Muscle of back (tissue), 13 donors: Measurements from ENCODE around the gene TSPOAP1. TPM values are rescaled to one million over a fixed set of nuclear protein-coding genes. Genes with fewer than 3 reads are reported as not detected.

ENCODE experiments used
- DNase-seq, 3 donors: peaks; one replicate each; pipeline versions ENCODE4 v3.0.0 to v3.0.0-alpha.2; 2013
- long read RNA-seq, 9 donors: transcript quantifications; one replicate each; lab custom pipeline, GENCODE V29; 2026
- polyA plus RNA-seq, 10 donors: library from polyadenylated mRNA; unstranded; fragments of 120-200 nt; gene quantifications; one replicate each; pipeline ENCODE4 v1.2.1, GENCODE V29; 2013; ENCODE audit not compliant: insufficient read length in 10 of 10

Gene TSPOAP1
- 1 to 10 TPM; 3.3 to 6.8 (median 4.3) TPM for polyA plus RNA-seq
- long read RNA-seq, donor 1 = 0 reads
- long read RNA-seq, donor 2 = 0 reads
- long read RNA-seq, donor 3 = 0 reads
- long read RNA-seq, donor 4 = 0 reads
- long read RNA-seq, donor 5 = 0 reads
- long read RNA-seq, donor 6, full-length matches to known transcripts = 1 of 1 reads
- long read RNA-seq, donor 6, partial matches to known transcripts = 0 of 1 reads
- long read RNA-seq, donor 6, other reads (novel, unspliced or antisense) = 0 of 1 reads
- long read RNA-seq, donor 7 = 0 reads
- long read RNA-seq, donor 8 = 0 reads
- long read RNA-seq, donor 9 = 0 reads

- DNase-seq = peak in 1 of 3 donors; percentile 38
Measured at GRCh38 chr17:58328195-58329034, at the start of gene TSPOAP1. TSPOAP1 (minus strand) TSS chr17:58328795; CDS start chr17:58327920, 875 bp downstream.

GRCh38 chr17:58377661-58378060 is 49.1 kb upstream of the TSPOAP1 start:
- DNase-seq = no peak

GRCh38 chr17:58377093-58377601 is 48.6 kb upstream of the TSPOAP1 start:
- DNase-seq = no peak

DNA sequence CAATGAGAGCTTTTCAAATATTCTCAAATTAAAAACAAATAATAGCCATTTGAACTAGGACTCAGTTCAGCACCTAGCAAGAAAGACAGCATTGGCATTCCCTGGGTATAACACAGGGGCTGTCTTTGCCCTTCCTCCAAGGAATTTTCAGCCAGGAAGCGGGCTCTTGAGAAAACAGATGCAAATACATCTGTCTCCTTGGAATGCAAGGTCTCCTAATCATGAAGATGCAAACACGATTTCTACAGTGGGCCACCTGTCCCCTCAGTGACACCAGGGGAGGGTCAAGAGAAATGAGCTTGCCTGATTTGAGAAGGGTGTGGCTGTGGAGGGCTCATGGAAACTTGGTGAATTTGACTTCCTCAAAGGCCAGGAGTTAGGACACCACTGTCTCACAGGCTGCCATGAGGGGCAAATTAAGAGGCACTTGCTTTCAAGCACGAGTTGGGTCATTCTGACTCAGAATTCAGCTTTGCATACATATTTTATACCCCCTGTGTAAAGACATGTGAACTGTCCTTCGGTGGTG is 47.9 kb upstream of the TSPOAP1 start:
- DNase-seq = no peak

DNA sequence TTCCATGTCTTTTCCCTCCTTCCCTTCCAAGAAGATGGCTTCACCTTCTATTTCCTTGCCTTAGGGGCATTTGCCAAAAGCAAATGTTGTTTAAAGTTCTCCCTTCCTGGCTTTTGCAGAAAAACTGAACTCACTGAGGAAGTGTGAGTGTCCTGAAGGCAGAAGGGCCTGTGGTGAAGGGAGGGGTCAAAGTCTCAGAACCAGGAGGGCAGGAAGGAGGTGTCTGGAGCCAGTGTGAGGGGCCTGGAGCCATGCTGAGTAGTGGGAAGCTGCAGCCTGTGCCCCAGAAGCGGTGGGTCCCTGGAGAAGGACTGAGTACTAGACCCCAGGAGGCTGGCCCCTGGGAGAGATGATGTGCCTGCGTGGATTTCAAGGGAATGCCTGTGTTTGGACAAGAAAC is 47.2 kb upstream of the TSPOAP1 start:
- DNase-seq = no peak

DNA sequence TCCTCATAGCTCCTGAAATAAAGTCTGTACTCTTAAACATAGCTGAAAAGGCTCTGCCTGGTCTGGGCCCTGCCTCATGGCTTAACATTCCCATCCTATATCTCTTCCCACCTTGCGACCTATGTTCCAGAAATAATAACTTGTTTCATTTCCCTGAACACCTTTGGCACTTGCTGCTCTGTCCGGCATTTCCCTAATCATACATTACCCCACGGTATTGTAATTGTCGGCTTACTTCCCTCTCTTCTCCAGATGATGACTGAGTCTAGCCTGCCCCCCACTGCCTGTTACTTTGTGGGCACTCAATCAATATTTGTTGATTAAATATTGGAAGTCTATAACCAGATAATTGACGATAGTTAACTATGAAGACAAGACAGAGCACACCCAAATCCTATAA is 46.7 kb upstream of the TSPOAP1 start:
- no peak for DNase-seq

DNA sequence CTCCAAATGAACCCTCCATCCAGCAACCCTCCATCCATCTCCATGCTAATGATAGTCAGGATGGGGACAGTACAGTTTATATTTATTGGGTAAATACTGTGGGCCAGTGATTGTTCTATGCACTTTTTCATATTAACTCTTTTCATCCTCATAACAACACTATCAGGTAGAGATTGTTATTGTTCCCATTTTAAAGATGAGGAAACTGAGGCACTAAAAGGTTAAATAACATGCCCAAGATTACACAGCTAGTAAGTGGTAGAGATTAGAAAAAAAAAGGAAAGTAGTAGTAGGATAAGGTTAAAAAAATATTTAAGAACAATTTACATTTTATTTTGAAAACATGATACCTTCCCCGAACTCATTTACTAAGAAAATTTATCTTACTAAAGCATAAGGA is 45.3 kb upstream of the TSPOAP1 start:
- no peak for DNase-seq

DNA sequence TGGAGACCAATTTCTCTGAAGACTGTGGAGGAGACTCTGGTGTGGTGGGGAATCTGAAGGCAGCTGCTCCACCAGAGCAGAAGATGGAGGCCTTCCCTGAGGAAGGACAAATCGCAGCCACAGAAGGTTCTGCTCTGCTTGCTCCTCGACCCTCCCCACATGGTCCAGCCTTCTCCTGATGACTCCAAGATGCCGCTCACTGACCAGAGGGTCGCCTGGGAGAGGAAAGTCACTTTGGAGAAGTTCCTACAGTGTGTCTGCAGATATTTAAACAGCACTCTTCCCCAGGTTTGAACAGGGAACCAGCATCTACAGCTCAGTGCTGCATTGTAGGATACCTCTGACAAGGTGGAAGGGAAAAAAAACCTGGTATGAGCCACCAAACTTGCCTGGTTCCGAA is 44.4 kb upstream of the TSPOAP1 start:
- no peak for DNase-seq

DNA sequence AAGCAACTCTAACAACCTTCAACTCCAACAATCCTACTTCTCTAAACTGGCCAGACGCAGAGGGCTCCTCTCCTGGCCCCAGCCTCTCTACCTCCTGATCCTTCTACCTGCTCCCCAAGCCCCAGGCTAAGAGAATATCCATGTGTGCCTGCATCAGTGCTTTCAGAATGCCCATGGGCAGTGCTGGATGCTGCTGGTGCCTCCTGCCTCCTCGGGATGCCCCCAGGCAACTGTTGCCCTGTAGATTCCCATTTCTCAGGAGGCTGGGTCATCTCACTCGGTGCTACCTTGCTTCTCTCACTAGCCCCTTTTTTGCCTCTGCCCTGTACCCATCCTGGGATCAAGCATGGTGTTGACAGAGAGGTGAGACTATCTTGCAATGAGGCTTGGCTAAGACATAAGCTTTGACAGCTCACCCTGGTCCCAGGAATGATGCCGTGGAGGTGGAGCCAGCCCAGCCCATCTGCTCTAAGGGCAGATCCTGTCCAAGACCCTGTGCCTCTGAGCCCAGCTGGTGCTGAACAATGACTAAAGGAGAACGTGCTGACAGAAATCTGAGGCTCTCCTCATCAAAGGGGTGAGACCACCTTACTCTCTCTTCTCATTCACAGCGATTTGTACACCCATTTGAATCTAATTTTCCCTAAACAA is 42.8 kb upstream of the TSPOAP1 start:
- no peak for DNase-seq

- no peak for DNase-seq
Measured at GRCh38 chr17:58370716-58371115, 42.1 kb upstream of the TSPOAP1 start.

DNA sequence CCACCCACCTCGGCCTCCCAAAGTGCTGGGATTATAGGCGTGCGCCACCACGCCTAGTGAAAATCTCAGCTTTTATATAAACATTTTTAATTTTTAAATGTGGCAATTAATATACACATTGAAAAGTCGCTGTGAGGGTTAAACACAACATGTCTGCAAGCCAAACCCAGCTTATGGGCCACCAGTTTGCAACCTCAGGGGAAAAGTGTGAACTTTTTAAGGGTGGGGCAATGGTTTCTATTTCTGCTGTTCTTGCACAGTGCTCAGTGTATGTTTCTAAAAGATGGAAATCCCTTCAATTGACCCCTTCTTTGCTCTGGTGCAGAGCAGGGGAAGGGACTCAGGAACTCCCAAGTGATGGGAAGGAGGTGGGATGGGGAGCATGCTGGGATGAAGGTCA is 41.7 kb upstream of the TSPOAP1 start:
- DNase-seq = no peak

- no peak for DNase-seq
Measured at GRCh38 chr17:58369214-58370031, 40.8 kb upstream of the TSPOAP1 start.

DNA sequence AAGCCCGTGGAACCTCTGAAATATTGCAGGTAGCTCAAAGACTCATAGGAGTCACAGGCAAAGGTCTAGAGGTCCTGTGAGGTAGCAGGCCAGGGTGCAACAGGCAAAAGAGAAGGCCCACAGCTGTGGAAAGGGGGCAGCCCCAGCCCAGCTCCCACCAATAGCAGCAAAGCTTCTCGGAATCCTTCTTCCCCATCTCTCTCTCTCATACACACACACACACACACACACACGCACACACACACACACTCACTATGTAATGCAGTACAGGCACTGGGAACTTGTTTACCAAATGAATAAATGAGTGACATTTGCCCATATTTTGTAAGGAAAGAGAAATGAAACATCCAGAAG is 40.2 kb upstream of the TSPOAP1 start:
- no peak for DNase-seq

- no peak for DNase-seq
Measured at GRCh38 chr17:58367461-58367860, 38.9 kb upstream of the TSPOAP1 start.

- no peak for DNase-seq
Measured at GRCh38 chr17:58365980-58366595, 37.5 kb upstream of the TSPOAP1 start.

DNA sequence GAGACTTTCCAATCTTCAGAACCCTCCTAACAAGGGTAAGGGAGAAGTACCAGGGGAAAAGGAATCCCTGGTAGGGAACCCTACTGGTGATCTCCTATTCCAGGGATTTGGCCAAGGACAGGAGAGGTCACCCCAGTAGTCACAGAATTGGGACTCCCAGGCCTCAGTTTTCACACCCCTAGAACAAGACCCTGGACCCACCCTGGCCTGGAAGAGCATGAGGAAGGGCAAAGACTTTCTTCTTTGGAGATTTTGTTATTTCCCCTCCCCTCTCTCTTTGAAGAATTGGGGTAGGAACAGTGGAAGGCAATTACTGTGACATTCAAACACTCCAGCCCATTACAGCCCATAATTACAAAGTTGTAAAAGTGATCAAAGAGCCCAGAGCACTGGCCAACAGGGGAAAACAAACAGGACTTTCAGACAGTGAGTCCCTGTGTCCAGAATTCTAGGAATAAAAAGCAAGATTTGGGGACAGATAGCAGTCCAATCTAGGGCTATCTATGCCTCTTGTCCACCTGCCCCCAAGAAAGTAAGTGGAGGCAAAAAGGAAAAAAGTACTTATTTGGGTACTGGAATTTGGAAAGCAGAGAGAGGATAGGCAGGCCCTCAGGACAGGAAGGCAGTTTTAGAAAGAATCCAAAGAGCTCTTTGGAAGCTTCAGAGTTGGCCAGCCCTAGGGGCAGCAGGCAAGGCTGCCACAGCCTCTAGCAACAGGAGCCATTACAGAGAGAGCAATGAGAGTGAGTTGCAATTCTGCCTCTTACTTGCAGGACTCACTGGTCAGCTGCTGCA is 36.8 kb upstream of the TSPOAP1 start:
- no peak for DNase-seq

DNA sequence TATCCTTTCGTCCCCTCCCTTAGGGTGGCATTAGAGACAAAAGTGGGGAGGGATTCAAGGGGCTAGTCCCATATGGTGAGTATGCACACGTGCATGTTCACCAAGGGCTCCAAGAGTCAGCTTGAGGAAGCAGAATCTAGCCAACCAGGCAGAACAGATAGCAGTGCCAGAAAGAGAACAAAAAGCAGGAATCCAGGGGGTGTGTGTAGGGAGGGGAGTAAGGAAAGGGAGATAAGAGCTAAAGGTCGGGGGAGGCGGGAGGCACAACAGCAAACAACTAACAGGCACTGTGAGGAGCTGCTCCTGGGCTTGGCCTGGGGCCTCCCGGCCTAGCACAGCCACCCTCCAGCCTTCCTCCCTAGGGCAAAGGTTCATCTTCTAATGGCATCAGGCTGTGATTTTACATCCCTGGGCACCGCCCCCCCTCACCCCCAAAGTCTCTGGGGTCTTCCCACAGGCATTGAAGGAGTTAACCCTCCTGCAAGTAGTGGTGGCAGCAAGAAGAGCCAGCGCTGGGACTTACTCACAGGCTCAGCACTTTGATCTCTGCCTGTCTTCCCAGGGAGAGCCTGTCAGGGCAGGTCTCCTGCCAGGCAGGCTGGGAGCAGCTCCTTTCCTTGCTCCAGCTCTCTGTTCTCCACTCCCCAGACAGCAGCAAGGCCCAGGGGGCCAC is 35.8 kb upstream of the TSPOAP1 start:
- DNase-seq = no peak

DNA sequence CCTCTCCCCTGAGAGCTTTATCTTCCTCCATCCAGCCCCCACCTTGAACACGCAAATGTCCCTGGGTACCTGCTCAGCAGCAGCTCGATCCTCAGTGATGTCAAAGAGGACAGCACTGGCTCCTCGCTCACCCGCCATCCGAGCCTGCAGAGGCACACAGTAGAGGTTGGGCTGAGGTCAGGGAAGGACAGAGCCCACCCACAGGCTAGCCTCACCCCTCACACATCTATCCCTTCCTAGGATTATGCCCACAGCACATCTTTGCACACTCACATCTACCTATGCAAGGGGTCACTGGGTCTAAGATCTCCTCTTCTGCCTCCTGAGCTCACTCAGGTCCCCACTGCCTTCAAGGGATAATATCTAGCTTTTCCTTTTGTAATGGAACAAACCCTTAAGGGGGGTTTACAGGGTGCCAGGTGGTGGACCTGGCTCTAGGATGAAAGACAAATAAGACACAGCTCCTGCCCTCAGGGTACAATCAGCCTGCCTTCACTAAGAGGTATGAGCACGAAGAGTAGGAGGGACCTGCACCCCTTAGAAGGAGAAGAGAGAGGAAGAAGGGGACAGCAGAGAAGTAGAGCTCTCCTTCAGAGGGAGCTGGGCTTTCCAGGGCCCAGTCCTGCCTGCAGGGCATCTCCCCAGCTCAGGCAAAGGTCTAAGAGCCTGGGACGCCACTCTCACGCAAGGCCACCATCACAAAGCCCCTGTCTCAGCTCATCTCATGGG is 35.0 kb upstream of the TSPOAP1 start:
- no peak for DNase-seq
